ENCODE measurements around the gene FRY. TPM values are rescaled to one million over a fixed set of nuclear protein-coding genes. Genes with fewer than 3 reads are reported as not detected.

The FRY gene
- total RNA-seq, 2 experiments from 2014 or later = 13.1 to 13.8 TPM

DNA sequence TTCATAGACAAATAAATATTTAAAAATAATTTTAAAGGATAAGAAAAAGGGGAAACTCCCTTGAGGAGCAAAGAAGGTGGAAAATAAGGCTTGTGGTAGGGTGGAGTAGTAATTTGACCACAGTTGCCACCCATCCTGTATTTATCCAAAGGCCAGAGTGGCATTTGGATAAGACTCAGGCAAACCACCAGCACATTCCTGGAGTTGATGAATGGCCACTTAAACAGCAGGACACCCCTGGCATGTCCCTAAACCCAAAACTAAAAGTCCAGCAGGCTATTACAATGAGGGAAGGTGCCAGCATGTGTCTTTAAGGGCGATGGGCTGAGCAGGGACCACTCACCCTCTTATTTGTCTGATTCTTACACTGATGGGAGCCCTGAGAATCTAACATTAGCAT, 9.8 kb upstream of the FRY start:
- H3K9me3 Mint-ChIP-seq = no peaks in the 10 kb centered on the region
- no peaks in the 10 kb centered on the region for H3K36me3 Mint-ChIP-seq (ENCODE audit: low read depth)
- no peak for DNase-seq
- ChIA-PET POLR2A (no interaction called here), CTCF (no interaction called here)
- no peaks in the 10 kb centered on the region for H3K4me1 Mint-ChIP-seq
- no peaks in the 10 kb centered on the region for H3K27me3 Mint-ChIP-seq
- no peak overlapping the region for H3K27ac Mint-ChIP-seq
- no peak overlapping the region for H3K4me3 Mint-ChIP-seq

DNA sequence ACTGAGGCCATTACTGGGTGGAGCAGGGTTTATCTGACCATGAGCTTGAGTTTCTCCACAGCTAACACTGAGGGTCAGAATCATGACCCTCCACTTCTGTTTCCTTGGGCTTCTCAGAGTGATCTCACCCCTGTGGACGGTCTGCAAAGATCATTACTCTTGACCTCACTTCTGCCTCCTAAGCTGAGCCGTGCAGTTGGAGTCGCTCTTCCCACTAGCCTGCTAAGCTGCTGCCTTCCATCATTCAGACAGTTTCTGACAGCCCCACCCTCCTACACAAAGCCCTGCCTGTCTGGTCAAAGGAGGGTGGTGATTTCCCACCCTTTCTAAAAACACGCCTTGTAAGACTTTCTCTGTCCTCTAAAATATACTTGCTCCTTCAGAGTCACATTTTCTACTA, 9.3 kb upstream of the FRY start:
- Mint-ChIP-seq H3K36me3 (ENCODE audit: low read depth) (no peaks in the 10 kb centered on the region), H3K27me3 (no peaks in the 10 kb centered on the region), H3K4me3 (no peak overlapping the region), H3K27ac (no peak overlapping the region), H3K4me1 (no peaks in the 10 kb centered on the region), H3K9me3 (no peaks in the 10 kb centered on the region)
- DNase-seq = no peak
- ChIA-PET CTCF (no interaction called here), POLR2A (no interaction called here)

DNA sequence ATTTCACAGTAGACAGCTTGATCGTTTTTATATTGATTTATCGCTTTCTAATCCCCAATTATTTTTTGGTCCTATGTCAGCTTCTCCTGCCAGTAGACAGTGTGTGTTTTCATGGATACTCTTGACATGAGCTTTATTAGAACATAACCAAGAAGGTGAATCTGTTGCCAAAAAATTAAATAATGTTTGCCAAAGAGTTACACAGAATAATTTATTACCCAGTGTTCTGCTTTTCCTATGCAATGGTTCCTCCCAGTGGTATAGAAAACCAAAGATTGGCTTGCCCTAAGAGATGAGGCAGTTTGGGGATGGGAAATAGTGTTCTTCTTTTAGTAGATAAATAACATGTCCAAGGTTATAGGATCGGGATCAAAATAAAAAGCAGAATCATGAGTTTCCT, 8.5 kb upstream of the FRY start:
- H3K4me1 Mint-ChIP-seq = no peaks in the 10 kb centered on the region
- POLR2A ChIA-PET = no interaction called here
- H3K36me3 Mint-ChIP-seq (ENCODE audit: low read depth) = no peaks in the 10 kb centered on the region
- H3K4me3 Mint-ChIP-seq = no peak overlapping the region
- no peaks in the 10 kb centered on the region for H3K9me3 Mint-ChIP-seq
- DNase-seq = no peak
- no peak overlapping the region for H3K27ac Mint-ChIP-seq
- CTCF ChIA-PET = no interaction called here
- H3K27me3 Mint-ChIP-seq = no peaks in the 10 kb centered on the region

DNA sequence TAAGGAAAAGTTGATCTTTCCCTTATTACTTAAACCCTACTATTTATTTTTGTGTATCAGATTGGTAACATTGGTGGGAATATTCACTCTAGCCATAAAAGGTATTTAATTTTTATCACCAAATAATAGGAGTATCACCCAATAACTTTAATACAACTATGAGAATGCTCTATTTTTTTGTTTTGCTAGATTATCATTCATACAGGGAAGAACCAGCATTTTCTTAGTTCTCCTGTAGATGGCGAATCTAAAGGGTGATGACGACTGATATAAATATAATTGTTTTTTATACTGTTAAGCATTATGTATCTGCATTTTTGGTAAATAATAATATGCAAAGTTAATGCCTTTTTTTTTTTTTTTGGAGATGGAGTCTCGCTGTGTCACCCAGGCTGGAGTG, 7.9 kb upstream of the FRY start:
- Mint-ChIP-seq H3K4me3 (no peak overlapping the region), H3K4me1 (no peaks in the 10 kb centered on the region), H3K27me3 (no peaks in the 10 kb centered on the region), H3K36me3 (ENCODE audit: low read depth) (no peaks in the 10 kb centered on the region), H3K27ac (no peak overlapping the region), H3K9me3 (no peaks in the 10 kb centered on the region)
- ChIA-PET POLR2A (no interaction called here), CTCF (no interaction called here)
- DNase-seq = no peak

DNA sequence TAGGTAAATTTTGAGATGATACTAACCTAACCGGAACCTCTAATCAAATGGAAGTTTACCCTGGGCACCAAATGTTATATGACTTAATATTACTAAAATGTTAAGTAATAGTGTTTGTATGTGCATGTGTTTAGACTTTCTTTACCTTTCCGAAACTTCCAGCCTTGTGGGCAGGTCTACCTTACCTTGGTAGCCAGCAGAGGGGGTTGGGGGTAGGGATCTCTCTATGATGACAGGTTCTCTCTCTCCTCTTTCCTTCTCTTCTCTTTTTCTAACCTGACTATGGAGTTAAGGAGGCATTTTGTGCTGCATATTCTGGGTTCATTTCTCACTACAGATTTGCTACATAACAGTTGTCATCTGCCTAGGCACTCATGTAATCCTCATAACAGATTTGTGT, 6.8 kb upstream of the FRY start:
- no peaks in the 10 kb centered on the region for H3K27me3 Mint-ChIP-seq
- no peak for DNase-seq
- CTCF ChIA-PET = interaction anchor here (0.6 kb wide), 1 partner anchor 23 kb away, joined by 3 read pairs; no protein-coding TSS in a partner anchor
- H3K4me1 Mint-ChIP-seq = no peaks in the 10 kb centered on the region
- no peak overlapping the region for H3K27ac Mint-ChIP-seq
- POLR2A ChIA-PET = no interaction called here
- no peaks in the 10 kb centered on the region for H3K36me3 Mint-ChIP-seq (ENCODE audit: low read depth)
- H3K9me3 Mint-ChIP-seq = no peaks in the 10 kb centered on the region
- no peak overlapping the region for H3K4me3 Mint-ChIP-seq

DNA sequence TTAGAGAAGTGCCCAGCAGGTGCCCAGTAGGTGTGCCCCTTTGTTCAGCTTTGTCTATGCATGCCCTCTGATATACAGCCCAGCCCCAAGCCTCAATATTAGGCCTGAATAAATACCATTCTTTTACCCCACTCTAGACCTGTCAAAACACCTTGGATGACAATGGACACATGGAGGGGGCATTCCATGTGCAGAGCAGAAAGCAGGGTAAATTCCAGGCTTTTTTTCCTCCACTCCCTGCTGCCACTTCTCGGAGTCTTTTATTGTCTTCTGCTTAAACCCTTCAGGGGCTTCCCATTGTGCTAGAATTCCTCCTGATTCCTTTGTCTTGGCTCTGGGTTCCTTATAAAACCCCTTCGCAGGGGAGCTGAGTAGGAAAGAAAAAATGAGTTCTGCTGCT, 5.8 kb upstream of the FRY start:
- Mint-ChIP-seq H3K36me3 (ENCODE audit: low read depth) (no peaks in the 10 kb centered on the region), H3K27ac (no peak overlapping the region), H3K4me1 (peaks cover 3% of the 10 kb centered on the region), H3K4me3 (no peak overlapping the region), H3K9me3 (no peaks in the 10 kb centered on the region), H3K27me3 (peaks cover 3% of the 10 kb centered on the region)
- no peak for DNase-seq
- CTCF ChIA-PET = no interaction called here
- POLR2A ChIA-PET = interaction anchor here (0.5 kb wide), 1 partner anchor 116 kb away, joined by 4 read pairs; no protein-coding TSS in a partner anchor

DNA sequence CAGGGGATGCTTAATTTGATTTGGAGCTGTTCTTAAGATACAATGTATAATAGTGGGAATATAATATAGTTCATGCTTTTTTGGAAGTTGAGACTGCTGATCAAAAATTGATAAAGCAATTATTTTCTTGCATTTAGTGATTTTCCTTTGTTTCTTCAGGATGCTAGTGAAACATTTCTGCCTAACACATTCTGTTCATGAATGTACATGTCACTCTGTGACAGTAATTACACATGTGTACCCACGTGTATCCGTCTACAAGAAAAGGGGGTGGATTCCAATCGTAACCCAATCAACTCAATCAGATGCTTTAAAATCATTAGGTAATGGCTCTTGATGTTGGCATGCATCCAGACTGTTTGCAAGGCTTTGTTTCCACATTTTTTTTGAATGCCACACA, 5.0 kb upstream of the FRY start:
- H3K9me3 Mint-ChIP-seq = no peaks in the 10 kb centered on the region
- peaks cover 4% of the 10 kb centered on the region for H3K36me3 Mint-ChIP-seq (ENCODE audit: low read depth)
- peaks cover 7% of the 10 kb centered on the region for H3K4me1 Mint-ChIP-seq
- peaks cover 6% of the 10 kb centered on the region for H3K27me3 Mint-ChIP-seq
- no peak for DNase-seq
- CTCF ChIA-PET = no interaction called here
- no peak overlapping the region for H3K4me3 Mint-ChIP-seq
- POLR2A ChIA-PET = no interaction called here
- H3K27ac Mint-ChIP-seq = no peak overlapping the region

DNA sequence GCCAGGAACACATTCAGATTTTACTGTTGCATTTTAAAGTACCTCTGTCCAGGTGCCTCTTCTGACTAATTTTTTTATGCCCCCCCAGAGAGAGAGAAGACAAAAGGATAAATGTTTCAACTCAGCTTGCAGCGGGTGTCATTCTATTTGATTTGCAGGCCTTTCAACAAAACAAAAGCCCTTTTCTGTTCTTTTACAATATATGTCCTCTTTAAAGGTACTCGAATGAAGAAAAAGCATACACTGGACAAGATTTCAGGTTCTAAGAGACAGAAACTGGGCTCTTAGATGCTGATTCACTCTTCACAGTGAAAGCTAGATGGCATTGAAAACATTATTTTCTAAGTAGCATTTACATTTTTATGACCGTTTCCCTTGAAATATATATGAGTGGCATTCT, 2.9 kb upstream of the FRY start:
- POLR2A ChIA-PET = no interaction called here
- Mint-ChIP-seq H3K27me3 (peaks cover 9% of the 10 kb centered on the region), H3K36me3 (ENCODE audit: low read depth) (peaks cover 5% of the 10 kb centered on the region), H3K9me3 (no peaks in the 10 kb centered on the region), H3K27ac (no peak overlapping the region), H3K4me3 (no peak overlapping the region), H3K4me1 (peaks cover 20% of the 10 kb centered on the region)
- DNase-seq = no peak
- CTCF ChIA-PET = interaction anchor here (0.6 kb wide), 1 partner anchor 101 kb away, joined by 5 read pairs; no protein-coding TSS in a partner anchor

DNA sequence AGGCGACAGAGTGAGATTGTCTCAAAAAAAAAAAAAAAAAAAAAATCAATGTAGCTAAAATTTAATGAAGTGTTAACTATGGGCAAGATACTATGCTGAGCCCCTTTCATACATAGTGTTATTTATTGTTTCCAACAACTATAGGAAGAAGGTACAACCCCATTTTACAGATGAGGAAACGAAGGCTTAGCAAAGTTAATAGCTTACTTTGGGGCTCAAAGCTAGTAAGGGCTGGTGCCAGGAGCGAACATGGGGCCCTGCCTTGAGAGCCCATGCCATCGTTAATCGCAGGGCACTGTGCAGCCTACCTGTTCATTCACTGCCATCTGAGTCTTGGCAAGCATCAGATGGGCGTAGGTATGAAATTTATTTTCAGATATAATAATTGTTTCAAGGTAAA, 1.9 kb upstream of the FRY start:
- Mint-ChIP-seq H3K27ac (no peak overlapping the region), H3K4me3 (no peak overlapping the region), H3K4me1 (peaks cover 21% of the 10 kb centered on the region), H3K27me3 (peaks cover 9% of the 10 kb centered on the region), H3K9me3 (no peaks in the 10 kb centered on the region), H3K36me3 (ENCODE audit: low read depth) (peaks cover 5% of the 10 kb centered on the region)
- CTCF ChIA-PET = interaction anchor here (0.6 to 1.8 kb wide), 4 partner anchors 119 to 267 kb away, joined by 3 to 8 read pairs (median 4); no protein-coding TSS in a partner anchor
- POLR2A ChIA-PET = no interaction called here
- DNase-seq = no peak

DNA sequence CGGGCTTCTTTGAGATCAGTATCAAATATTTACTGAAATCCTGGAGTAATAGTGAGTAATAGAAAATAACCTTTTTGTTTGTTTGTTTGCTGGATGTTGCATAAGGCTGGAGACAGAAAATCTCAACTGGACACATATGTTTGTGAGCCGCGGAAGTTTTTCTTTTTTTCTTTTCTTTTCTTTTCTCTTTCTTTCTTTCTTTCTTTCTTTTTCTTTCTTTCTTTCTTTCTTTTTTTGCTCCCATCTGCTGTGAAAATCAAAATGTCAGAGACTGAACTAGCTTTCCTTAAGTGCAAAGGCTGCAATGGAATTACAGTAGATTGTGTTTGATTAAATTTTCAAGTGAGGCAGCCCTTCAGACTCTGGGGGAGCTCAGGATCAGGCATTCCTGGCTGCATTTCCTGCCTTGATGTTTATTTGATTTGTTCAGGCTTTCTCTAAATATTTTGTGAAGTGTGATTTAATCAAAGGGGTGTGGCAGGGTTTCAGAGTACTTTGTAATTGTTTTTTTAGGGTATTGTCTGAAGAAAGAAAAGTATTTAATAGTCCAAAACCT, 319 bp downstream of the FRY start:
- H3K4me1 Mint-ChIP-seq = peaks cover 32% of the 10 kb centered on the region
- peaks cover 5% of the 10 kb centered on the region for H3K36me3 Mint-ChIP-seq (ENCODE audit: low read depth)
- CTCF ChIA-PET = interaction anchor here (1.2 kb wide), 1 partner anchor 8 kb away, joined by 5 read pairs; no protein-coding TSS in a partner anchor

DNA sequence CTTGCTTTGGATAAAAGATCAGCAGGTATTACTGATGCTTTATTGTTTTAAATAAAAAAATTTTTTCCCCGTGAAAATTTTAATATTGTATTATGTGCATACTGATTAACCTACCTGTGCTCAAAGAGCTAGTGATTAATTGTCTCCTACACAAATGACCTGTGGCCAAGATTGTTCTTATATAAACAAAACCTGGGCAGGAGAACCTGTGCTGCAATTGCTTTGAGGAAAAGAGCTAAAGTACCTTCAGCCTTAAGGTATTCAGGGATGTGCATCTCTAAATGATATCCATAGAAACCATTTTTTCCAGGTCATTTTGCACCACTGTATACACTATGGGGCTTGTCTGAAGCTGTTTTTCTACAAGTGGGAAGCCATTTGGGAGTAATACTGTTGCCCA, 1.2 kb downstream of the FRY start:
- Mint-ChIP-seq H3K9me3 (no peaks in the 10 kb centered on the region), H3K36me3 (ENCODE audit: low read depth) (peaks cover 5% of the 10 kb centered on the region), H3K4me3 (peak overlapping the region; percentile 9), H3K27ac (no peak overlapping the region), H3K27me3 (peaks cover 9% of the 10 kb centered on the region), H3K4me1 (peaks cover 33% of the 10 kb centered on the region)
- ChIA-PET POLR2A (interaction anchor here (3.0 kb wide), 1 partner anchor 282 kb away, joined by 11 read pairs; the partner anchor contains the start of genes BRCA2 and ZAR1L), CTCF (no interaction called here)
- DNase-seq = no peak

More for the DNA sequence above, 319 bp downstream of the FRY start:
- no peak for DNase-seq
- H3K27ac Mint-ChIP-seq = peak overlapping the region; percentile 53
- no peaks in the 10 kb centered on the region for H3K9me3 Mint-ChIP-seq
- peak overlapping the region; percentile 82 for H3K4me3 Mint-ChIP-seq
- H3K27me3 Mint-ChIP-seq = peaks cover 9% of the 10 kb centered on the region
- POLR2A ChIA-PET = interaction anchor here (0.6 to 3.0 kb wide), 4 partner anchors 14 to 283 kb away, joined by 3 to 11 read pairs (median 3); partner anchors contain the start of genes BRCA2 and ZAR1L

DNA sequence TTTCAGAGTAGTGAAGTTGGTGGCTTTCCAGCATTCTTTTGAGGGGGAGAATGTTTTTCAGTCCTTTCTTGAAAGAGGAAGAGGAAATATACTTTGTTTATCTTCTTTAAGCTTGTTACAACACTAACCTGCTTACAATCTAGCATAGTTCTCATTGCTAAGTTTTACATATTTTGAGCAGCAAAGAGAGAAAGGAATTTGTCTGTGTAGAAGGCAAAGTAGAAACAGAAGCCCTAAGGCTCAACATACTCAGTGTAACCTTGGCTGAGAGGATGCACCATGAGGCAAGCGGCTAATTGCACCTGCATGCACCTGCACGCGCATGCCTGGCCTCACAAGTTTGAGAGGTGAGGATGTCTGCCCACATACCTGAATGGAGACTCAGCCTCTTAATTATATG, 2.2 kb downstream of the FRY start:
- ChIA-PET POLR2A (no interaction called here), CTCF (no interaction called here)
- Mint-ChIP-seq H3K27me3 (peaks cover 9% of the 10 kb centered on the region), H3K4me3 (no peak overlapping the region), H3K36me3 (ENCODE audit: low read depth) (peaks cover 5% of the 10 kb centered on the region), H3K27ac (no peak overlapping the region), H3K4me1 (peaks cover 33% of the 10 kb centered on the region), H3K9me3 (no peaks in the 10 kb centered on the region)
- DNase-seq = no peak

DNA sequence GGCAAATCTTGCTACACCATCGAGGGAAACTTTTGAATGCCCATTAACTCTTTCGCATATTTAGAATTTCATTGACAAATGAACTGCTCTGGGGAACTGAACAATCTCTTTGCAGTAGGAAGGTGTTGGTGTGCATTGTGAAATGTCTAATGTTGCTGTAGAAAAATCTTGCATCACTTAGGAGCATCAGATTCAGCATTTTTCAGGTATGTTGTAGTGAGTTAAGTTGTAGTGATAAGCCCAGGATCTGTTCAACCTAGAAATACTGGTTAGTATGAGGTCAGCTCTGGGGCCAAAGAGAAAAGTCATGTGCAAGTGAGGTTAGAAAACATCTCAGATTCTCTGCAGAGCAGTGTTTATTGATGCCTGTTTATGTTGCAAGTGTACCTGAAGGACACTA, 4.1 kb downstream of the FRY start:
- ChIA-PET CTCF (interaction anchor here (1.3 kb wide), 1 partner anchor 126 kb away, joined by 3 read pairs; no protein-coding TSS in a partner anchor), POLR2A (no interaction called here)
- no peak overlapping the region for H3K4me3 Mint-ChIP-seq
- DNase-seq = no peak
- H3K36me3 Mint-ChIP-seq (ENCODE audit: low read depth) = peaks cover 5% of the 10 kb centered on the region
- H3K4me1 Mint-ChIP-seq = peaks cover 32% of the 10 kb centered on the region
- no peaks in the 10 kb centered on the region for H3K9me3 Mint-ChIP-seq
- no peak overlapping the region for H3K27ac Mint-ChIP-seq
- peaks cover 6% of the 10 kb centered on the region for H3K27me3 Mint-ChIP-seq

DNA sequence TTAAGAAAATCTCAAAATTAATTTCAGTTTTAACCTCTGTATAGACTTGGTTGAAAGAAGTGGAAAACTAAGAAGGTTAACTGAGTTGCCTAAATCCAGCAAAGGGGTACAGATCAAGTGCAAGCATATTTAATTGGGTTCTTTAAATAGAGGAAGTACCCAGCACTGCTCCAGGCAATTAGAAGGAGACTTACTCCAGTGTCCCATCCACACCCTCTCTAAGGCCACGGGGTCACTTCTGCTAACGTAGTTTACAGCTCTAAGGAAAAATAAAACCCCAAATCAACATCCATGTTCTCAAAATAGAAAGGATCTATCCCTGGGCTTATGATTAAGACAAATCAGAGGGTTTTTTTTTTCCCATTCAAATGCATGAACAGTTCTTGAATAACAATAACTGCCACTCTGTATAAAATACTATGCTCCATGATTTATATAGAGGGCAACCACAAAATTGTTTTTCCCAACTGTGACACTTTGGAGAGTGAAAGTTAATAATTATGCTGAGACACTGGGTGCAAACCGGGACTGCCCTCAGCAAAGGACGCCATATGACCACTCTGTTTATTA, 4.6 kb downstream of the FRY start:
- CTCF ChIA-PET = no interaction called here
- DNase-seq = no peak
- Mint-ChIP-seq H3K27ac (no peak overlapping the region), H3K36me3 (ENCODE audit: low read depth) (peaks cover 5% of the 10 kb centered on the region), H3K9me3 (no peaks in the 10 kb centered on the region), H3K27me3 (peaks cover 5% of the 10 kb centered on the region), H3K4me1 (peaks cover 30% of the 10 kb centered on the region), H3K4me3 (no peak overlapping the region)
- POLR2A ChIA-PET = no interaction called here
